Activated T-helper 17 cell treated with anti-CD3 and anti-CD28 coated beads, Interleukin-2, amount 50 U/mL, for 72 hours (primary cell): ENCODE measurements around the gene TRPT1. TPM values are rescaled to one million over a fixed set of nuclear protein-coding genes. Genes with fewer than 3 reads are reported as not detected.

ENCODE experiments used
- ATAC-seq: fragments of 150-1000 bp; cut with Tn5 transposase; replicated peaks from 2 replicates; pipeline ENCODE4 v1.10.0; 2021; ENCODE audit warnings: mild to moderate bottlenecking, moderate library complexity
- H3K27ac Mint-ChIP-seq: one replicate; pipeline ENCODE4 v1.8.0; 2022; ENCODE audit warnings: mixed read lengths
- H3K27me3 Mint-ChIP-seq: one replicate; pipeline ENCODE4 v1.8.0; 2022; ENCODE audit warnings: mixed read lengths
- H3K36me3 Mint-ChIP-seq: one replicate; pipeline ENCODE4 v1.8.0; 2022; ENCODE audit warnings: low read depth, mild to moderate bottlenecking, mixed read lengths
- H3K4me1 Mint-ChIP-seq: one replicate; pipeline ENCODE4 v1.8.0; 2022; ENCODE audit warnings: mixed read lengths
- H3K4me3 Mint-ChIP-seq: one replicate; pipeline ENCODE4 v1.8.0; 2022; ENCODE audit warnings: mild to moderate bottlenecking, mixed read lengths
- H3K9me3 Mint-ChIP-seq: one replicate; pipeline ENCODE4 v1.8.0; 2022; ENCODE audit warnings: mixed read lengths
- total RNA-seq, 2 donors: library from RNA; stranded (reverse); gene quantifications; one replicate each; pipeline ENCODE4 v1.2.3, GENCODE V29; 2022

Gene TRPT1
- total RNA-seq, 2 donors from 2014 or later, result 20.3 to 48.4 TPM

DNA sequence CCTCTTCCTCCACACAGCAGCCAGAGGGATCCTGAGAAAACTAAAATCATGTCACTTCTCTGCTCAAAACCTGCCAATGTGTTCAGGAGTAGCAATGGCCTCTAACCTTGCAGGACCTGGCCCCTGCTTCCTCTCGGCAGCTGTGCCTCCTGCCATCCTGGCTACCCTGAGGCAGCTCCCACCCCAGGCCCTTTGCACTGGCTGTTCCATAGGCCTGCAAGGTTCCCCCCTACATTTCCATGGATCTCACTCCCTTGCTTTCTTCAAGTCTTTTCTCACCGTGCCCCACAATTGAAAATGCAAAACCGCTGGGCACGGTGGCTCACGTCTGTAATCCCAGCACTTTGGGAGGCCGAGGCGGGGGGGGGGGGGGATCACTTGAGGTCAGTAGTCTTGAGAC lies 42.1 kb downstream of the TRPT1 start:
- Mint-ChIP-seq H3K36me3 (peaks cover 8% of the 10 kb centered on the region), H3K4me1 (peaks cover 5% of the 10 kb centered on the region), H3K4me3 (no peak overlapping the region), H3K27me3 (no peaks in the 10 kb centered on the region), H3K27ac (no peak overlapping the region), H3K9me3 (no peaks in the 10 kb centered on the region)
- ATAC-seq, result no peak

DNA sequence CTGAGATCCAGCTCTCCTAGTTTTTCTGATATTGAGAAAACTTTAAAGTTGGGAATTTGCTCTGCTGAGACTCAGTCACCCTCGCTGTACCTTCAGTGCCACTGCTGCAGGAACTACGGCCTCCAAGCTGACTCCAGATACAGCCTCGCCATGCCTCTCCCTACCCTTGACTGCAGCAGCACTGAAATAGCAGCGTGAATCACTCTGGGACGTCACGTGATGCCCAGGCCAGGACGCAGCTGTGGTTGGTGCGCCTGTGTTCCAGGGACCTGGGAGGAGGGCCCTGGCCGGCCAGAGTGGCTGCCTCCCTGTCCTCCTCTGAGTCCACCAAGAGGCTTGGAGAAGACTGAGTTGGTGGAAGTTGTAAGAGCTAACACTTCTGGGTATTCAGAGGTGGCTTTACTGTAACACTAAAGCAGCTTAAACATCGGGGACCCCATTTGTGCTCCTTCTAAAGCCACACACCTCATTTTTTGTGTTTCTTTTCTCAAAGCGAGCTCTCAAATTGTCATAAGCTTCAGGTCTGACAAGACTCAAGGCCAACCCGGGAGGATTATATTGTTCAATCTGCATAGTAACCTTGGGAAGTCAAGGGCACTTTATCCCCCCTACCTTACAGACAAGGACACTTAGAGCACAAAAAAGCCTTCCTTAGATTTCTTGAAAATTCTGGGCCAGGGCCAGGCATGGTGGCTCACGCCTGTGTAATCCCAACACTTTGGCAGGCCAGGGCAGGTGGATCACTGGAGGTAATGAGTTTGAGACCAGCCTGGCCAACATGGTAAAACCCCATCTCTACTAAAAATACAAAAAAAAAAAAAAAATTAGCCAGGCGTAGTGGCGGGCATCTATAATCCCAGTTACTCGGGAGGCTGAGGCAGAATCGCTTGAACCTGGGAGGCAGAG lies 44.2 kb downstream of the TRPT1 start:
- Mint-ChIP-seq H3K9me3 (no peaks in the 10 kb centered on the region), H3K36me3 (peaks cover 8% of the 10 kb centered on the region), H3K27ac (no peak overlapping the region), H3K4me3 (peak overlapping the region; percentile 19), H3K27me3 (no peaks in the 10 kb centered on the region), H3K4me1 (peaks cover 12% of the 10 kb centered on the region)
- no peak for ATAC-seq

- no peak for ATAC-seq
- Mint-ChIP-seq H3K9me3 (no peaks in the 10 kb centered on the region), H3K27me3 (no peaks in the 10 kb centered on the region), H3K36me3 (peaks cover 4% of the 10 kb centered on the region), H3K27ac (no peak overlapping the region), H3K4me1 (peaks cover 12% of the 10 kb centered on the region), H3K4me3 (no peak overlapping the region)
Observed at GRCh38 chr11:64180891-64181290, 45.1 kb downstream of the TRPT1 start.

- ATAC-seq, result no peak
Observed at GRCh38 chr11:64178951-64179639, 46.9 kb downstream of the TRPT1 start.

DNA sequence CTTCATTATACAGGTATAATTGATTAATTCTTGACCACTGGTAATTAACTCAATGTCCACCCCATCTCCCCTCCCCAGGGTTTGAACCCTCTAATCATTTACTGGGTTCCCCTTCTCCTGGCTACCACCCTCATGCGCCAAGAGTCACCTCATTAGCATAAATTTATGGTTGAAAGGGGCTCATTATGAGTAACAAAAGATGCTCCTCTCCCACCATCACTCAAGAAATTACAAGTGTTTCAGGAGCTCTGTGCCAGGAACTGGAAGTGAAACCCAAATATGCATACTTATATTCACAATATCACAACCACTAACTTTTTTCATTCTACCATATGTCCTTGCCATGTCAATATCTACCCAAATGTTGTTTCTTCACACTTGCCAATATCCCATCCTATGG lies 47.8 kb downstream of the TRPT1 start:
- peaks cover 12% of the 10 kb centered on the region for H3K4me1 Mint-ChIP-seq
- H3K27me3 Mint-ChIP-seq, result no peaks in the 10 kb centered on the region
- ATAC-seq, result peak; percentile 61
- peak overlapping the region; percentile 1 for H3K27ac Mint-ChIP-seq
- H3K4me3 Mint-ChIP-seq, result no peak overlapping the region
- H3K9me3 Mint-ChIP-seq, result no peaks in the 10 kb centered on the region
- H3K36me3 Mint-ChIP-seq, result no peaks in the 10 kb centered on the region

More at GRCh38 chr11:64178951-64179639, 46.9 kb downstream of the TRPT1 start:
- H3K27ac Mint-ChIP-seq, result no peak overlapping the region
- no peaks in the 10 kb centered on the region for H3K36me3 Mint-ChIP-seq
- no peaks in the 10 kb centered on the region for H3K9me3 Mint-ChIP-seq
- no peaks in the 10 kb centered on the region for H3K27me3 Mint-ChIP-seq
- peaks cover 12% of the 10 kb centered on the region for H3K4me1 Mint-ChIP-seq
- no peak overlapping the region for H3K4me3 Mint-ChIP-seq

- Mint-ChIP-seq H3K9me3 (no peaks in the 10 kb centered on the region), H3K27ac (no peak overlapping the region), H3K36me3 (no peaks in the 10 kb centered on the region), H3K27me3 (no peaks in the 10 kb centered on the region), H3K4me3 (no peak overlapping the region), H3K4me1 (peaks cover 7% of the 10 kb centered on the region)
- no peak for ATAC-seq
Observed at GRCh38 chr11:64176751-64177150, 49.2 kb downstream of the TRPT1 start.

Other genes with a start within 250 kb of the TRPT1 start
- gene OTUB1, start 239.7 kb downstream of the TRPT1 start, total RNA-seq, result 10 to 100 TPM; 59.4 to 84.2 TPM
- not detected for gene FLRT1, start 190.3 kb downstream of the TRPT1 start, total RNA-seq
- 1 to 10 TPM; 5.4 to 9.6 TPM for gene MACROD1, start 60.1 kb downstream of the TRPT1 start, total RNA-seq
- gene STIP1, start 40.0 kb downstream of the TRPT1 start, total RNA-seq, result 100 to 1,000 TPM; 259 to 462 TPM
- 100 to 1,000 TPM; 172 to 191 TPM for gene FERMT3, start 19.5 kb downstream of the TRPT1 start, total RNA-seq
- gene NUDT22, start 88 bp upstream of the TRPT1 start, total RNA-seq, result 10 to 100 TPM; 77.4 to 98.4 TPM
- gene DNAJC4, start 4.4 kb upstream of the TRPT1 start, total RNA-seq, result 10 to 100 TPM; 19.9 to 39.7 TPM
- 10 to 100 TPM; 74.1 to 83.5 TPM for gene VEGFB, start 8.4 kb upstream of the TRPT1 start, total RNA-seq
- 10 to 100 TPM; 16.3 to 45.2 TPM for gene FKBP2, start 14.9 kb upstream of the TRPT1 start, total RNA-seq
- 100 to 1,000 TPM; 236 to 276 TPM for gene PPP1R14B, start 20.8 kb upstream of the TRPT1 start, total RNA-seq
- 10 to 100 TPM; 13.1 to 22.8 TPM for gene PLCB3, start 25.3 kb upstream of the TRPT1 start, total RNA-seq
- 10 to 100 TPM; 21.5 to 38.5 TPM for gene BAD, start 58.5 kb upstream of the TRPT1 start, total RNA-seq
- 10 to 100 TPM; 40.6 to 41.4 TPM for gene GPR137, start 59.7 kb upstream of the TRPT1 start, total RNA-seq
- not detected for gene KCNK4, start 65.1 kb upstream of the TRPT1 start, total RNA-seq
- not detected for gene CATSPERZ, start 74.2 kb upstream of the TRPT1 start, total RNA-seq
- 10 to 100 TPM; 31.2 to 55.7 TPM for gene ESRRA, start 79.3 kb upstream of the TRPT1 start, total RNA-seq
- 100 to 1,000 TPM; 157 to 218 TPM for gene TRMT112, start 91.4 kb upstream of the TRPT1 start, total RNA-seq
- gene PRDX5, start 91.9 kb upstream of the TRPT1 start, total RNA-seq, result 100 to 1,000 TPM; 124 to 164 TPM
- gene CCDC88B, start 114.0 kb upstream of the TRPT1 start, total RNA-seq, result 100 to 1,000 TPM; 120 to 125 TPM
- gene RPS6KA4, start 133.0 kb upstream of the TRPT1 start, total RNA-seq, result 10 to 100 TPM; 14.8 to 33.3 TPM